Left ventricle myocardium superior (tissue), 1 donor: ENCODE measurements around the gene EMC10. TPM values are rescaled to one million over a fixed set of nuclear protein-coding genes. Genes with fewer than 3 reads are reported as not detected.
"Not testable (repeated sequence)": the region's sequence is repeated elsewhere in the genome, so short reads cannot be mapped to it uniquely, and the experiment has no call there.

Experiments
- ATAC-seq: fragments of 200-7000 bp; cut with Tn5 transposase; one replicate; pipeline ENCODE4 v1.9.1; 2020; ENCODE audit warnings: mild to moderate bottlenecking, moderate library complexity
- DNase-seq: peaks from one replicate; pipeline ENCODE4 v3.0.0-alpha.2; 2020
- intact Hi-C: fragments of 100-400 bp; cut with micrococcal nuclease; formaldehyde crosslinking; loops from one replicate; pipeline ENCODE4 v1.11.0; 2022
- total RNA-seq: library from RNA; stranded (reverse); fragmentation: NEBNext Ultra II Directional; extraction: Animal tissue kit (Norgen Biotek cat#: 25700); gene quantifications from one replicate; pipeline ENCODE4 v1.2.1, GENCODE V29; 2021
- donor health status: DM: no; HTN: yes; CAD: no; lungs with severe emphysema.

Gene EMC10
- total RNA-seq, 1 donor from 2014 or later: 79.5 TPM

DNA sequence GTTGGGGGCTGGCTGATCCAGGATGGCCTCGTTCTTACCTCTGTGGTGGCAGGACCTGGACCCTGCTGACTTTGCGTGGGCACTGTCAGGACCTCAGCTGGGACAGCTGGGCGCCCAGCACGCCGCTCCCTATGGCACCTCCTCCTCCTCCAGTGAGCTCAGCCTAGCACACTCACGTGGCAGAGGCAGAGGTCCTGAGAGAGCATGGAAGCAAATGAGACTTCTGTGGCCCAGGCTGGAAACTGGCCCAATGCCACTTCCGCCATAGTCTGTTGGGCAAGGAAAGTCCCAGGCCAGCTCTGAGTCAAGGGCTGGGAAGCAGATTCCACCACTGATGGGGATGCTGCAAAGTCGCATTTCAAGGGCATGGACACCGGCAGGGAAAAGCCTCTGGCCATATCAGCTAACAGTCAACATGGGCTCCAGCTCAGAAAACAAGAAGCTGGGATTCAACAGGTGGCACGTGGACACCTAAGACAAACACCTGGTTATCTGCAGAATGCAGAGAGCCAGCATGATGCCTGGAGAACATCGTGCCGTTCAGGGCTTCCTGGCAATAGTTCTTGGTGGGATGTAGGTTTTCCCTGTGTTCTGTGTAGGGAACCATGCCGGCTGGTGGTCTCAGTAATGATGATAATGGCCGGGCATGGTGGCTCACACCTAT is 26.9 kb upstream of the EMC10 start:
- no peak for ATAC-seq
- intact Hi-C loops: no loop called here
- DNase-seq: no peak

- intact Hi-C loops: no loop called here
- ATAC-seq: no peak
- DNase-seq: no peak
Observed at GRCh38 chr19:50450369-50451222, 25.7 kb upstream of the EMC10 start.

DNA sequence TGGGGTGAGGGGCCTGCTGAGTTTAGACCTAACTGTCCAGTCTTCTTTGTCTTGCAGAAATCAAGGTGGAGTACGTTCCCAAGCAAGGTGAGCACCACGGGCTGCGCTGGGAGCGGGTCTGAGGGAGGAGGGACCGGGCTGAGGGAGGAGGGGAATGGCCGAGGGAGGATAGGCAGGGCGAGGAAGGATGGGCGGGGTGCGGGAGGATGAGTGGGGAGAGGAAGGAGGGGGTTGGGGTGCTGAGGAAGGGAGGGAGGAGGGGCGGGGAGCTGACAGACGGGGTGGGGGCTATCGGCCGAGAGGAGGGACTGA is 25.1 kb upstream of the EMC10 start:
- ATAC-seq: no peak
- DNase-seq: no peak
- intact Hi-C loops: no loop called here

DNA sequence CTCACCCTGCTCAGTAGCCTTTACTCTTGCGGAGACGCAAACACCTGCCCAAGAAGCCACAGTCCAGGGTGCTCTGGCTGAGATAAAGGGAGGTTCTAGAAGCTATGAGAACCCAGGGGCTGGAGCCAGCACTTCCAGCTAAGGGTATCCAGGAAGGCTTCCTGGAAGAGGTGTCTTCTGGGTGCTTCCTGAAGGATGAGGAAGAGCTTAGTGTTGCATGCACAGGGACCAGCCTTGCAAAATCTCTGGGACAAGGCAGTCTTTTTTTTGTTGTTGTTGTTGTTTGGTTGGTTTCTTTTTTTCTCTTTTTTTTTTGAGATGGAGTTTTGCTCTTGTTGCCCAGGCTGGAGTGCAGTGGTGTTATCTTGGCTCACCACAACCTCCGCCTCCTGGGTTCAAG is 23.1 kb upstream of the EMC10 start:
- intact Hi-C loops: no loop called here
- DNase-seq (no peak), ATAC-seq (no peak)

- DNase-seq (no peak), ATAC-seq (no peak)
- intact Hi-C loops: no loop called here
Observed at GRCh38 chr19:50455992-50456391, 20.3 kb upstream of the EMC10 start.

DNA sequence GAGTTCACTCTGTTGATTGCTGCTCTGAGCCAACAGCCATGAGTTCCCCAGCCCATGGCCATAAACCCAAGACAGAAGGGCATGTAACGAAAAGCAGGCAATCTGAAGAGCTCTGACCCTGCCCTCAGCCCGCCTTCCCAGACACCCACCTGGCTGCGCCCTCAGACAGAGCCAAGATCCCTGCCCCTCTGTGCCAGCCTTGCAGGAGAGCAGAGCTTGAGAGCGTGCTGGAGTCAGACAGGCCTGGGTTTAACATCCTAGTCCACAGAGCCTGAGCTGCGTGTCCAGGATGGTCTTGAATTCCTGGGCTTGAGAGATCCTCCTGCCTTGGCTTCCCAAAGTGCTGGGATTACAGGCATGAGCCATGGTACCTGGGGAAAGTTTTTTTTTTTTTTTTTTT is 19.0 kb upstream of the EMC10 start:
- DNase-seq (no peak), ATAC-seq (no peak)
- intact Hi-C loops: no loop called here

- DNase-seq (no peak), ATAC-seq (no peak)
- intact Hi-C loops: no loop called here
Observed at GRCh38 chr19:50458396-50459066, 17.8 kb upstream of the EMC10 start.

DNA sequence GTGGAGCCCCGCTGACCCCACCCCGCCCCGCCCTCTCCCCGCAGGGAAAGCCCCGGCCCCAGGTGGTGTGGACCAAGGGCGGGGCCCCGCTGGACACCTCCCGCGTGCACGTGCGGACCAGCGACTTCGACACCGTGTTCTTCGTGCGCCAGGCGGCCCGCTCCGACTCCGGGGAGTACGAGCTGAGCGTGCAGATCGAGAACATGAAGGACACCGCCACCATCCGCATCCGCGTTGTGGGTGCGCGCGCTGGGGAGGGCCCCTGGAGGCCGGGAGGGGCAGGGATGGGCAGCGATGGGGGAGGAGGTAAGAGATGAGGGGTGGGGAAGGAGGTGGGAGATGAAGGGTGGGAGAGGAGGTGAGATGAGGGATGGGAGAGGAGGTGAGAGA is 17.2 kb upstream of the EMC10 start:
- DNase-seq: no peak
- ATAC-seq: no peak
- intact Hi-C loops: no loop called here

DNA sequence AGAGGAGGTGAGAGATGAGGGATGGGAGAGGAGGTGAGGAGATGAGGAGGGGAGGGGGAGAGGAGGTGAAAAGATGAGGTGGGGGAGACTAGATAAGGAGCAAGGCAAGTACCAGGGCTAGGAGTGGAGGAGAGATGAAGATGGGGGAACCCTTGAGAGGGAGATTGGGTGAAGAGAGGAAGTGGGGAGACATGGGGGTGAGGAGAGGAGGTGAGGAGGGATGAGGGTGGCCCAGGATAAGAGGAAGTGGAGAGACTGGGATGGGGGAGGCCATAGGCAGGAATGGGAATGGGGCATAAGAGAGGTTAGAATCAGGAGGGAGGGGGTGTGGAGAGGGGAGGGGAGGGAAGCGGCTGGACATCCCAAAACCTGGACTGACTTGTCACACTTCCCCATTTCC is 16.7 kb upstream of the EMC10 start:
- DNase-seq: no peak
- intact Hi-C loops: no loop called here
- ATAC-seq: no peak

- ATAC-seq: no peak
- no peak for DNase-seq
- intact Hi-C loops: no loop called here
Observed at GRCh38 chr19:50460161-50460765, 16.0 kb upstream of the EMC10 start.

DNA sequence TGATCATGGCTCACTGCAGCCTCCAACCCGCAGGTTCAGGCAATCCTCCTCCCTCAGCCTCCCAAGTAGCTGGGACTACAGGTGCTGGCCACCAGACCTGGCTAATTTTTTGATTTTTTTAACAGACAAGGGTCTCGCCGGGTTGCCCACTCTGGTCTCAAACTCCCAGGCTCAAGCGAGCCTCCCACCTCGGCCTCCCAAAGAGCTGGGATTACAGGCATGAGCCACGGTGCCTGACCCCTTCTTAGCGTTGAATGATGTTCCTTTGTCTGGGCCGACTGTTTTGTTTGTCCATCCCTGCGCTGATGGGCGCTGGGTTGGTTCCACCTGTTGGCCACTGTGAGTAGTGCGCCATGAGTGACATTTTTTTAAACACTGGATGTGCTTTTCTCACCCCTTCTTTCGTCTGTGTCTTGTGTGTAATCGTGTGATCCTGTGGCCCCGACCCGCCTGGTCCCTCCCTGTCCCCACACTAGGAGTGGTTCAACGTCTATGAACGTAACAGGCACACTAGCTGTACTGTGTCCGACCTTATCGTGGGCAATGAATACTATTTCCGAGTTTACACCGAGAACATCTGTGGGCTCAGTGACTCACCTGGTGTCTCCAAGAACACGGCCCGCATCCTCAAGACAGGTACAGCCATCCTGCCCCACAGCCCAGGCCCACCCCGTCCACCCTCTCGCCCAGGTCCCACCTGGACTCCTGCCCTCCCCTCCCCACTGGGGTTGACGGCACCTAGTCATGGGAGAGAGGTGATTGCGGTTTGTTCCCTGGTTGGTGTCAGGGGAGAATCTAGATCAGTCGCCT is 15.0 kb upstream of the EMC10 start:
- peak; percentile 79 for ATAC-seq
- DNase-seq: peak; percentile 61
- intact Hi-C loops: no loop called here

DNA sequence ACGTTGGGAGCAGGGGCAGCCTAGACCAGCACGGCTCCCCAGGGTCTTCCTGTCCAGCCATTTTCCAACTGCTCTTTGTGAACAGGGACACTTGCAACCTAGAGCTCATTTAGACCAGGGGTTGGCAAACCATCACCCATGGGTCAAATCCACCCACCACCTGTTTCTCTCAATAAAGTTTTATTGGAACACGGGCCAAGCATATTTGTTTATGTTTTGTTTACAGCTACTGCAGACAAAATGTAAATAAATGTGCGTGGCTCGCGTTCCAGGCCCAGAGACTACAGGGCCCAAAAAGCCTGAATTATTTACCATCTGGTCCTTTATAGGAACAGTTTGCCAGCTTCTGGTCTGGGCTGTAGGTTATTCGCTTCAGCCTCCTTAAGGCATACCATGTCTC is 13.3 kb upstream of the EMC10 start:
- DNase-seq (no peak), ATAC-seq (no peak)
- intact Hi-C loops: no loop called here

- DNase-seq: no peak
- intact Hi-C loops: no loop called here
- ATAC-seq: no peak
Observed at GRCh38 chr19:50464348-50464747, 12.0 kb upstream of the EMC10 start.

DNA sequence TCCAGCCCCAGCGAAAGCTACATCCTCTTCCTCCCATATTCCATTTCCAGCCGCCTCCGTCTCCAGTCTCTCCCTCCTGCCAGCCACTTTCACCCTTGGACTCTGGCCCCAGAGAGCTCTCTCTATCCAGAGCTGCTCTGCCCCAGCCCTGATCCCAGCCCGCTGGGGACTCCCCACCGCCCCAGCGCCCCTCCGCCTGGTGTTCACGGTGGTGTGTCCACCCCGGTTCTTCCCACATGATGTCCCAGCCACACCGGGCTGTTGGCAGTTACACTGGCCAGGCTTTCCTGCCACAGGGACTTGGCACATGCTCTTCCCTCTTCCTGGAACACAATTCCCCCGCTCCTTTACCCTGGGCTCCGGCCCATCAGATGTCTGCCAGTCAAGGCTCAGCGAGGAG is 11.3 kb upstream of the EMC10 start:
- intact Hi-C loops: no loop called here
- DNase-seq (no peak), ATAC-seq (no peak)

GRCh38 chr19:50465986-50466705 is 10.2 kb upstream of the EMC10 start:
- DNase-seq: no peak
- no peak for ATAC-seq
- intact Hi-C loops: no loop called here

GRCh38 chr19:50466706-50467039 is 9.6 kb upstream of the EMC10 start:
- no peak for ATAC-seq
- no peak for DNase-seq
- intact Hi-C loops: no loop called here

DNA sequence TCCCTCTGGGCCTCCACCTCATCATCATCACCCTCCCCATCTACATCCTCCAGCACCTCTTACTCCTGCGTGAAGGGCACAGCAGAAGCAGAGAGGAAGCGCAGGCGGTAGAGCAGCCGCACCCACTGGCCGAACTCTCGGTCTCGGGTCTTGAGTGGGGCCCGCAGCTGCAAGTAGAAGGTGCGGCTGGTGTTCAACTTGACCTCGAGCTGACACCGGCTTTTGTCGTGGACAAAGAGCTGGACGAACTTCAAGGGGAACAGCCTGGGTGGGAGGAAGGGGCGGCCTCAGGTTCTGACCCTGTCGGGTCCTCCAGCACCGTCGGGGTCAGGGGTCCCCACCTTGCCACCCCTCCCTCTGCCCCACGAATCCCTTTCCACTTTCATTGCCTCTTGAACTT is 8.7 kb upstream of the EMC10 start:
- ATAC-seq: no peak
- intact Hi-C loops: no loop called here
- DNase-seq: no peak

- ATAC-seq (no peak), DNase-seq (no peak)
- intact Hi-C loops: no loop called here
Observed at GRCh38 chr19:50468818-50469217, 7.5 kb upstream of the EMC10 start.

DNA sequence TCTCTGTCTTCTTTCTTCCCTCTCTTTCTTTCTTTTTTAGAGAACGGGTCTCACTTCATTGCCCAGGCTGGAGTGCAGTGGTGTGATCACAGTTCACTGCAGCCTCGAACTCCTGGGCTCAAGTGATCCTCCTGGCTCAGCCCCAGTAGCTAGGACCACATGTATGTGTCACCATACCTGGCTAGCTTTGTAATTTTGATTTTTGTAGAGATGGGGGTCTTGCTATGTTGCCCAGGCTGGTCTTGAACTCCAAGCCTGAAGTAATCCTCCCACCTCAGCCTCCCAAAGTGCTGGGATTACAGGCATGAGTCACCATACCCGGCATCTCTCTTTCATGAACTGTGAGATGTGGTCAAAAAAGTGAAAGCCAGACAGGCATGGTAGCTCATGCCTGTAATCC is 3.0 kb upstream of the EMC10 start:
- DNase-seq, intact Hi-C loops, ATAC-seq: not testable (repeated sequence)
